GM04503 (cell line): Measurements from ENCODE around the gene ALK.

Source experiments
- DNase-seq: peaks from one replicate; pipeline ENCODE4 v3.0.0-alpha.2; 2012; ENCODE audit warnings: low read depth

The ALK gene

GRCh38 chr2:29191817-29192216 lies 729.6 kb downstream of the ALK start:
- no peak for DNase-seq

- DNase-seq = no peak
Observed at GRCh38 chr2:29189052-29189451, 732.3 kb downstream of the ALK start.

GRCh38 chr2:29187926-29188325 lies 733.5 kb downstream of the ALK start:
- DNase-seq = no peak

GRCh38 chr2:29186817-29187216 lies 734.6 kb downstream of the ALK start:
- no peak for DNase-seq

GRCh38 chr2:29184531-29184930 lies 736.9 kb downstream of the ALK start:
- DNase-seq = no peak

- DNase-seq = no peak
Observed at GRCh38 chr2:29182920-29183319, 738.5 kb downstream of the ALK start.

GRCh38 chr2:29182334-29182733 lies 739.1 kb downstream of the ALK start:
- DNase-seq = no peak

- DNase-seq = no peak
Observed at GRCh38 chr2:29175338-29175737, 746.0 kb downstream of the ALK start.

GRCh38 chr2:29174937-29175336 lies 746.4 kb downstream of the ALK start:
- DNase-seq = no peak

GRCh38 chr2:29166242-29167039 lies 754.9 kb downstream of the ALK start:
- no peak for DNase-seq

GRCh38 chr2:29165362-29166241 lies 755.8 kb downstream of the ALK start:
- DNase-seq = no peak

- no peak for DNase-seq
Observed at GRCh38 chr2:29164091-29164846, 757.1 kb downstream of the ALK start.

GRCh38 chr2:29162204-29162928 lies 759.0 kb downstream of the ALK start:
- no peak for DNase-seq

GRCh38 chr2:29160184-29160583 lies 761.2 kb downstream of the ALK start:
- DNase-seq = no peak

- DNase-seq = no peak
Observed at GRCh38 chr2:29159125-29159524, 762.3 kb downstream of the ALK start.

GRCh38 chr2:29157131-29157530 lies 764.3 kb downstream of the ALK start:
- DNase-seq = no peak

- no peak for DNase-seq
Observed at GRCh38 chr2:29155578-29155977, 765.8 kb downstream of the ALK start.

GRCh38 chr2:29154610-29155009 lies 766.8 kb downstream of the ALK start:
- DNase-seq = no peak

GRCh38 chr2:29147963-29148362 lies 773.4 kb downstream of the ALK start:
- no peak for DNase-seq

- DNase-seq = no peak
Observed at GRCh38 chr2:29146197-29146596, 775.2 kb downstream of the ALK start.

GRCh38 chr2:29143657-29144056 lies 777.7 kb downstream of the ALK start:
- DNase-seq = no peak
